ENCODE results near the gene HENMT1. TPM values are rescaled to one million over a fixed set of nuclear protein-coding genes. Genes with fewer than 3 reads are reported as not detected.

The HENMT1 gene
- total RNA-seq, 3 donors from 2014 or later: 5.9 to 8.9 (median 7.8) TPM

GRCh38 chr1:108679586-108680213 is 18.8 kb upstream of the HENMT1 start:
- ATAC-seq (no peak), DNase-seq (no peak)
- no peaks in the 10 kb centered on the region for H3K4me1 ChIP-seq (ENCODE audit: low read depth)
- TF ChIP-seq, protein P1, sequence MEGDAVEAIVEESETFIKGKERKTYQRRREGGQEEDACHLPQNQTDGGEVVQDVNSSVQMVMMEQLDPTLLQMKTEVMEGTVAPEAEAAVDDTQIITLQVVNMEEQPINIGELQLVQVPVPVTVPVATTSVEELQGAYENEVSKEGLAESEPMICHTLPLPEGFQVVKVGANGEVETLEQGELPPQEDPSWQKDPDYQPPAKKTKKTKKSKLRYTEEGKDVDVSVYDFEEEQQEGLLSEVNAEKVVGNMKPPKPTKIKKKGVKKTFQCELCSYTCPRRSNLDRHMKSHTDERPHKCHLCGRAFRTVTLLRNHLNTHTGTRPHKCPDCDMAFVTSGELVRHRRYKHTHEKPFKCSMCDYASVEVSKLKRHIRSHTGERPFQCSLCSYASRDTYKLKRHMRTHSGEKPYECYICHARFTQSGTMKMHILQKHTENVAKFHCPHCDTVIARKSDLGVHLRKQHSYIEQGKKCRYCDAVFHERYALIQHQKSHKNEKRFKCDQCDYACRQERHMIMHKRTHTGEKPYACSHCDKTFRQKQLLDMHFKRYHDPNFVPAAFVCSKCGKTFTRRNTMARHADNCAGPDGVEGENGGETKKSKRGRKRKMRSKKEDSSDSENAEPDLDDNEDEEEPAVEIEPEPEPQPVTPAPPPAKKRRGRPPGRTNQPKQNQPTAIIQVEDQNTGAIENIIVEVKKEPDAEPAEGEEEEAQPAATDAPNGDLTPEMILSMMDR (IDR thresholded peaks at IDR 0.05): no peak
- intact Hi-C loops (cut with DNase I, micrococcal nuclease): no loop called here
- no peaks in the 10 kb centered on the region for H3K36me3 ChIP-seq (ENCODE audit: low read depth)
- H3K4me3 ChIP-seq: no peak overlapping the region
- no peaks in the 10 kb centered on the region for H3K9me3 ChIP-seq

DNA sequence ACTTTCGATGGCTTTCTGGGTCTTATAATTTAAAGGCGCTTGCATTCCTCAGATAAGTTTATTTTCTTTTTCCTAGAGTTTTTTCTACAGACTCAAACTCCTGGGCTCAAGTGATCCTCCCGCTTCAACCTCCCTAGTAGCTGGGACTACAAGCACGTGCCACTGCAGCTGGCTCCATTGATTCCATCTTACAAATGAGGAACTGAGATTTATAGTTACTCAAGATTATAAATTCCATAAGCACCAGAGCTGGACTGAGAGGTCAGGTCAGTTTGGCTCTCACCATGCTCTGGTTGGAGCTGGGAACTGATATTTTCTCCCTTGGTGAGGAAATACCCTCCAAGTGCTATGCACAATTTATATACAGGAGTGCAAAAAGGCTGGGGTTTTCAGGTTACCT is 17.8 kb upstream of the HENMT1 start:
- intact Hi-C loops (cut with DNase I, micrococcal nuclease): no loop called here
- no peaks in the 10 kb centered on the region for H3K36me3 ChIP-seq (ENCODE audit: low read depth)
- TF ChIP-seq, protein P1 (IDR thresholded peaks at IDR 0.05): no peak
- no peaks in the 10 kb centered on the region for H3K9me3 ChIP-seq
- H3K4me1 ChIP-seq (ENCODE audit: low read depth): no peaks in the 10 kb centered on the region
- ATAC-seq (peak; percentile 24), DNase-seq (no peak)
- H3K4me3 ChIP-seq: no peak overlapping the region

DNA sequence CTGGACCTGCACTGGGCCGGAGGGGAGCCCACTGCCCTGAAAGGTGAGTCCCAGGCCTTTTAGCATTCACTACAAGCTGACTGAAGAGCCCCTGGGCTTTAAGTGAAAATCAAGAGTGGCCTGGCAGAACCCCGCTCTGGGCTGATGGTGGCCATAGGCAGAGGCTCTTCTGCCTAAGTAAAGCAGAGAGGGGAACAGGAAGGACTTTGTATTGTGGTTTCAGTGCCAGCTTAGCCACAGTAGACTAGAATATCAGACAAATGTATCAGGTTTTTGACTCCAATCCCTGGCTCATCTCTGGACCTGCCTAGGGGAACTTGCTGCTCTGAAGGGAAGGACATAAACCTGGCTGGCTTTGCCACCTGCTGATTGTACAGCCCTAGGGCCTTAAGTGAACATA is 10.2 kb upstream of the HENMT1 start:
- H3K4me1 ChIP-seq (ENCODE audit: low read depth): no peaks in the 10 kb centered on the region
- no peak for ATAC-seq
- intact Hi-C loops (cut with DNase I, micrococcal nuclease): no loop called here

DNA sequence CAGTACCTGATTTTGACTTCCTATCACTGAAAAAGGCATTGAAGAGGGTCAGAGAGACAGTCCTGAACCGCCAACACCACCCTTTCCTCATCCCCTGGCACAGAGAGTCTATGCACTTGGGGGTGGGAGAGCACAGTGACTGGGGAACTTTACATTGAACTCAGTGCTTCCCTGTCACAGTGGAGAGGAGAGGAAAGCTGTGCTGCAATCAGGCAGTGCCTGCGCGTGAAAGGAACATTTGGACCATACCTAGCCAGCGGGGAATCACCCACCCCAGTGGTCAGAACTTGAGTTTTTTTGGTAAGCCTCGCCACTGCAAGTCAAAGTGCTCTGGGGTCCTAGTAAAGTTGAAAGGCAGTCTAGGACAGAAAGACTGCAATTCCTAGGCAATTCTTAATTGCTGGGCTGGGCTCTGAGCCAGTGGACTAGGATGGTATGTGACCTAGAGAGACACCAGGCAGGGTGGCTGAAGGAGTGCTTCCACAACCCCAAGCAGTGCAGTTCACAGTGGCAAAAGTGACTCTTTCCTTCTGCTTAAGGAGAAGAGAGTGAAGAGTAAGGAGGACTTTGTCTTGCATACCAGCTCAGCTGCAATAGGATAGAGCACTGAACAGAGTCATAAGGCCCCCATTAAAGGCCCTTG is 9.4 kb upstream of the HENMT1 start:
- Histone ChIP-seq H3K4me1 (ENCODE audit: low read depth) (no peaks in the 10 kb centered on the region), H3K9me3 (no peaks in the 10 kb centered on the region), H3K4me3 (no peak overlapping the region), H3K36me3 (ENCODE audit: low read depth) (no peaks in the 10 kb centered on the region)
- intact Hi-C loops (cut with DNase I, micrococcal nuclease): no loop called here
- TF ChIP-seq, protein P1 (IDR thresholded peaks at IDR 0.05): no peak
- ATAC-seq (no peak), DNase-seq (peak in 1 of 3 donors; percentile 21)

More for the DNA sequence above, 10.2 kb upstream of the HENMT1 start:
- Histone ChIP-seq H3K9me3 (no peaks in the 10 kb centered on the region), H3K36me3 (ENCODE audit: low read depth) (no peaks in the 10 kb centered on the region), H3K4me3 (no peak overlapping the region)
- DNase-seq: no peak
- TF ChIP-seq, protein P1 (IDR thresholded peaks at IDR 0.05): no peak

DNA sequence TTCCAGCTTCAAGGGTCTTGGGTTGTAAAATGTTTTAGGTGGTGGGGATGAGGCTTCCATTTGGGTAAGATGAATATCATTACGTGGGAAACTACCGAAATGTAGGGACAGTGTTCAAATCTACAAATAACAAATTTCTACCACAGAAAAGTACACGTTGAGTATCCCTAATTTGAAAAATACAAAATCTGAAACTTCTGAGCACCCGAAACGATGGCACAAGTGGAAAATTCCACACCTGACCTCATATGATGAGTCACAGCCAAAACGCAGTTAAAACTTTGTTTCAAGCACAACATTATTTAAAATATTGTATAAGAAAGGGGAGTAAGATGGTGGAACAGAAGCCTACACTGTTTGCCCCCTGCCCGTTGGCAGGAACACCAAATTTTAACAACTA is 8.8 kb upstream of the HENMT1 start:
- H3K36me3 ChIP-seq (ENCODE audit: low read depth): no peaks in the 10 kb centered on the region
- intact Hi-C loops (cut with DNase I, micrococcal nuclease): no loop called here
- TF ChIP-seq, protein P1 (IDR thresholded peaks at IDR 0.05): no peak
- no peak overlapping the region for H3K4me3 ChIP-seq
- DNase-seq (no peak), ATAC-seq (no peak)
- no peaks in the 10 kb centered on the region for H3K9me3 ChIP-seq
- H3K4me1 ChIP-seq (ENCODE audit: low read depth): no peaks in the 10 kb centered on the region
